HepG2 (cell line): ENCODE measurements around the gene CECR2. TPM values are rescaled to one million over a fixed set of nuclear protein-coding genes. Genes with fewer than 3 reads are reported as not detected.

Experiments used
- JUN ChIP-seq: sonication (generic); formaldehyde crosslinking; IDR thresholded peaks from 2 replicates; pipeline ENCODE4 v1.4.0; 2020; ENCODE audit warnings: mild to moderate bottlenecking, missing genetic modification reagents
- PTBP1 ChIP-seq: fragments of 200-400 bp; formaldehyde crosslinking; IDR thresholded peaks from 2 replicates; pipeline ENCODE4 v1.6.1; 2018; ENCODE audit warnings: low read length, low read depth; ENCODE audit not compliant: poor library complexity, severe bottlenecking
- ZNF773 ChIP-seq: sonication (generic); formaldehyde crosslinking; IDR thresholded peaks from 2 replicates; pipeline ENCODE4 v1.4.0; 2020; ENCODE audit warnings: missing genetic modification reagents, borderline replicate concordance
- polyA plus RNA-seq, 8 experiments: library from polyadenylated mRNA; depleted of rRNA in 3 of 8; stranded (reverse) in 7 of 8; unstranded in 1 of 8; fragments of >200 nt; fragmentation: Illumina TruSeq in 4 of 8; extraction: Trizol in 4 of 8; gene quantifications; 2 replicates each; pipeline versions ENCODE4 v1.2.1 to v1.2.3, GENCODE V29; 2011 to 2016; ENCODE audit warnings: low read depth in 4 of 8, missing spikeins in 1 of 8, mixed read lengths in 1 of 8; ENCODE audit not compliant: insufficient read depth in 1 of 8
- total RNA-seq, 5 experiments: library from RNA; depleted of rRNA; stranded (reverse); fragments of >200 nt; fragmentation: Illumina TruSeq; extraction: Trizol; gene quantifications; 2 replicates each; pipeline ENCODE4 v1.2.3, GENCODE V29; 2016; ENCODE audit warnings: low read depth in 1 of 5
- TF ChIP-seq, protein P1 (sequence below): sonication (generic); formaldehyde crosslinking; IDR thresholded peaks from 2 replicates; pipeline ENCODE4 v1.5.1; 2020; ENCODE audit warnings: mild to moderate bottlenecking, missing genetic modification reagents, borderline replicate concordance
- TF ChIP-seq, protein P2 (sequence below): IDR thresholded peaks from 2 replicates; pipeline ENCODE4 v1.6.1; 2012; ENCODE audit warnings: inconsistent platforms
- TF ChIP-seq, protein P3 (sequence below), 2 experiments: fragments of 450-650 bp in 1 of 2; sonication (generic) in 1 of 2; formaldehyde crosslinking; IDR thresholded peaks; 2 replicates each; pipeline versions ENCODE4 v1.5.0 to v1.8.0; 2020 to 2022; ENCODE audit warnings: mild to moderate bottlenecking in 1 of 2, missing genetic modification reagents in 1 of 2
- TF ChIP-seq, protein P4 (sequence below): sonication (generic); formaldehyde crosslinking; IDR thresholded peaks from 2 replicates; pipeline ENCODE4 v1.8.0; 2022; ENCODE audit warnings: mild to moderate bottlenecking, missing genetic modification reagents, moderate library complexity

CECR2 gene
- total and polyA plus RNA-seq, 2 of the 13 experiments (the other 11 are each of a cell fraction or from before 2014, with no cell fraction given) = not detected

DNA sequence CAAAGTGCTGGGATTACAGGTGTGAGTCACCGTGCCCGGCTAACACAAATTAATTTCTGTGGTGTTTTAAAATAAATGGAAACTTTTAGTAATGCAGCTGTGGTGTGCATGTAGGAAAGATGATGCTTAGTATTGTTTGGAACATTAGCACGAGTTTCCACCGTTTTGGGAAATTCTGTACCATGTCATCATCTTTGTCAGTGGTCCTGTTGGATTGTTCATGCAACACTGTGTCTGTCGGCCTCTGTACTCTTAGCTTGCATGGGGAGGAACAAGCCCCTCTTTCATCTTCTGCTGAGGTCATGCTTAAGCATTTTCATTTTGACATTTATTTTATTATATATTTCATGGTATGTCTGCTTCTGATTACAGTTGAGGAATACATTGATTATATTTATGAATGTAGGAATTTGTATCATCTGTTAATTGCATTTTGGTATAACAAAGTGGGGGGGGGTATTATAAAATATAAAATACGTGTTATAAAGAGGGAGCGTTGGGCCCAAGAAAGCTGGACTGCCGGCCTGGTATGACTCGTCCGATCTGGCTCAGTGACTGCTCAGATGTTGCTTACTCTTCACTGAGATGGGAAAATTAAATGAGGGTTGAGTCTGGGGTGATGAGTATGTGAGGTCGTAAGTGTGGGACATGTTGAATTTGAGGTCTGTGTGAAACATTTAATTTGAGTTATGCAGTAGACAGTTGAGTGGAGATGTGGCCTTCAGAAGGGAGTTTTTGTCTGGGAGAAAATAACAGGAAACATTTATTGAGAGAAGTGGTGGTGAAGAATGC, 28.7 kb downstream of the CECR2 start (continued):
- TF ChIP-seq, protein P1, sequence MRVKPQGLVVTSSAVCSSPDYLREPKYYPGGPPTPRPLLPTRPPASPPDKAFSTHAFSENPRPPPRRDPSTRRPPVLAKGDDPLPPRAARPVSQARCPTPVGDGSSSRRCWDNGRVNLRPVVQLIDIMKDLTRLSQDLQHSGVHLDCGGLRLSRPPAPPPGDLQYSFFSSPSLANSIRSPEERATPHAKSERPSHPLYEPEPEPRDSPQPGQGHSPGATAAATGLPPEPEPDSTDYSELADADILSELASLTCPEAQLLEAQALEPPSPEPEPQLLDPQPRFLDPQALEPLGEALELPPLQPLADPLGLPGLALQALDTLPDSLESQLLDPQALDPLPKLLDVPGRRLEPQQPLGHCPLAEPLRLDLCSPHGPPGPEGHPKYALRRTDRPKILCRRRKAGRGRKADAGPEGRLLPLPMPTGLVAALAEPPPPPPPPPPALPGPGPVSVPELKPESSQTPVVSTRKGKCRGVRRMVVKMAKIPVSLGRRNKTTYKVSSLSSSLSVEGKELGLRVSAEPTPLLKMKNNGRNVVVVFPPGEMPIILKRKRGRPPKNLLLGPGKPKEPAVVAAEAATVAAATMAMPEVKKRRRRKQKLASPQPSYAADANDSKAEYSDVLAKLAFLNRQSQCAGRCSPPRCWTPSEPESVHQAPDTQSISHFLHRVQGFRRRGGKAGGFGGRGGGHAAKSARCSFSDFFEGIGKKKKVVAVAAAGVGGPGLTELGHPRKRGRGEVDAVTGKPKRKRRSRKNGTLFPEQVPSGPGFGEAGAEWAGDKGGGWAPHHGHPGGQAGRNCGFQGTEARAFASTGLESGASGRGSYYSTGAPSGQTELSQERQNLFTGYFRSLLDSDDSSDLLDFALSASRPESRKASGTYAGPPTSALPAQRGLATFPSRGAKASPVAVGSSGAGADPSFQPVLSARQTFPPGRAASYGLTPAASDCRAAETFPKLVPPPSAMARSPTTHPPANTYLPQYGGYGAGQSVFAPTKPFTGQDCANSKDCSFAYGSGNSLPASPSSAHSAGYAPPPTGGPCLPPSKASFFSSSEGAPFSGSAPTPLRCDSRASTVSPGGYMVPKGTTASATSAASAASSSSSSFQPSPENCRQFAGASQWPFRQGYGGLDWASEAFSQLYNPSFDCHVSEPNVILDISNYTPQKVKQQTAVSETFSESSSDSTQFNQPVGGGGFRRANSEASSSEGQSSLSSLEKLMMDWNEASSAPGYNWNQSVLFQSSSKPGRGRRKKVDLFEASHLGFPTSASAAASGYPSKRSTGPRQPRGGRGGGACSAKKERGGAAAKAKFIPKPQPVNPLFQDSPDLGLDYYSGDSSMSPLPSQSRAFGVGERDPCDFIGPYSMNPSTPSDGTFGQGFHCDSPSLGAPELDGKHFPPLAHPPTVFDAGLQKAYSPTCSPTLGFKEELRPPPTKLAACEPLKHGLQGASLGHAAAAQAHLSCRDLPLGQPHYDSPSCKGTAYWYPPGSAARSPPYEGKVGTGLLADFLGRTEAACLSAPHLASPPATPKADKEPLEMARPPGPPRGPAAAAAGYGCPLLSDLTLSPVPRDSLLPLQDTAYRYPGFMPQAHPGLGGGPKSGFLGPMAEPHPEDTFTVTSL (CRISPR knock-in tag) = no peak
- no peak for TF ChIP-seq PTBP1
- TF ChIP-seq, protein P2, sequence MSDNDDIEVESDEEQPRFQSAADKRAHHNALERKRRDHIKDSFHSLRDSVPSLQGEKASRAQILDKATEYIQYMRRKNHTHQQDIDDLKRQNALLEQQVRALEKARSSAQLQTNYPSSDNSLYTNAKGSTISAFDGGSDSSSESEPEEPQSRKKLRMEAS = no peak
- no peak for TF ChIP-seq ZNF773 (CRISPR knock-in tag)
- no peak for TF ChIP-seq JUN (CRISPR knock-in tag)
- TF ChIP-seq, protein P3, sequence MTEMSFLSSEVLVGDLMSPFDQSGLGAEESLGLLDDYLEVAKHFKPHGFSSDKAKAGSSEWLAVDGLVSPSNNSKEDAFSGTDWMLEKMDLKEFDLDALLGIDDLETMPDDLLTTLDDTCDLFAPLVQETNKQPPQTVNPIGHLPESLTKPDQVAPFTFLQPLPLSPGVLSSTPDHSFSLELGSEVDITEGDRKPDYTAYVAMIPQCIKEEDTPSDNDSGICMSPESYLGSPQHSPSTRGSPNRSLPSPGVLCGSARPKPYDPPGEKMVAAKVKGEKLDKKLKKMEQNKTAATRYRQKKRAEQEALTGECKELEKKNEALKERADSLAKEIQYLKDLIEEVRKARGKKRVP (CRISPR knock-in tag; IDR thresholded peaks at IDR 0.05) = no peak
- TF ChIP-seq, protein P4, sequence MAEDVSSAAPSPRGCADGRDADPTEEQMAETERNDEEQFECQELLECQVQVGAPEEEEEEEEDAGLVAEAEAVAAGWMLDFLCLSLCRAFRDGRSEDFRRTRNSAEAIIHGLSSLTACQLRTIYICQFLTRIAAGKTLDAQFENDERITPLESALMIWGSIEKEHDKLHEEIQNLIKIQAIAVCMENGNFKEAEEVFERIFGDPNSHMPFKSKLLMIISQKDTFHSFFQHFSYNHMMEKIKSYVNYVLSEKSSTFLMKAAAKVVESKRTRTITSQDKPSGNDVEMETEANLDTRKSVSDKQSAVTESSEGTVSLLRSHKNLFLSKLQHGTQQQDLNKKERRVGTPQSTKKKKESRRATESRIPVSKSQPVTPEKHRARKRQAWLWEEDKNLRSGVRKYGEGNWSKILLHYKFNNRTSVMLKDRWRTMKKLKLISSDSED (CRISPR knock-in tag) = no peak
